Endodermal cell (in vitro differentiated cells): ENCODE results near the gene PPP3CB. TPM values are rescaled to one million over a fixed set of nuclear protein-coding genes. Genes with fewer than 3 reads are reported as not detected.

Source experiments
- DNase-seq: peaks from one replicate; pipeline ENCODE4 v3.0.0-alpha.2; 2017
- H3K27ac ChIP-seq: 2 replicates; pipeline ENCODE4 v1.5.1; 2013; ENCODE audit warnings: mild to moderate bottlenecking, low read depth, low read length, moderate library complexity
- H3K27me3 ChIP-seq: 2 replicates; pipeline ENCODE4 v1.6.1; 2013; ENCODE audit warnings: mild to moderate bottlenecking, low read length, moderate library complexity; ENCODE audit not compliant: insufficient read depth, control insufficient read depth, poor library complexity, severe bottlenecking
- H3K36me3 ChIP-seq: 2 replicates; pipeline ENCODE4 v1.7.0; 2013; ENCODE audit warnings: mild to moderate bottlenecking, low read length, moderate library complexity; ENCODE audit not compliant: control insufficient read depth, insufficient read depth
- H3K4me1 ChIP-seq: one replicate; pipeline ENCODE4 v1.7.0; 2013; ENCODE audit warnings: low read length; ENCODE audit not compliant: control insufficient read depth, insufficient read depth
- H3K4me3 ChIP-seq: 2 replicates; pipeline ENCODE4 v1.5.1; 2013; ENCODE audit warnings: mild to moderate bottlenecking, low read length, moderate library complexity
- H3K9ac ChIP-seq: 2 replicates; pipeline ENCODE4 v1.6.1; 2013; ENCODE audit warnings: mild to moderate bottlenecking, low read length, moderate library complexity; ENCODE audit not compliant: poor library complexity, severe bottlenecking; ENCODE audit errors: extremely low read depth
- H3K9me3 ChIP-seq: 2 replicates; pipeline ENCODE4 v1.6.1; 2013; ENCODE audit warnings: mild to moderate bottlenecking, low read length, moderate library complexity; ENCODE audit not compliant: control insufficient read depth
- H3K27ac Mint-ChIP-seq: 2 replicates; pipeline ENCODE4 v1.8.0; 2020; ENCODE audit warnings: mixed read lengths
- H3K27me3 Mint-ChIP-seq: 2 replicates; pipeline ENCODE4 v1.8.0; 2021; ENCODE audit warnings: mild to moderate bottlenecking, mixed read lengths; ENCODE audit not compliant: insufficient read depth
- H3K36me3 Mint-ChIP-seq: 2 replicates; pipeline ENCODE4 v1.8.0; 2020; ENCODE audit warnings: low read depth, mixed read lengths
- H3K4me1 Mint-ChIP-seq: 2 replicates; pipeline ENCODE4 v1.8.0; 2020; ENCODE audit warnings: mixed read lengths
- H3K4me3 Mint-ChIP-seq: 2 replicates; pipeline ENCODE4 v1.8.0; 2020; ENCODE audit warnings: mild to moderate bottlenecking, moderate library complexity, mixed read lengths
- H3K9me3 Mint-ChIP-seq: 2 replicates; pipeline ENCODE4 v1.8.0; 2020; ENCODE audit warnings: mild to moderate bottlenecking, mixed read lengths
- WGBS, 2 experiments: methylation state at CpG; one replicate each; pipeline versions ENCODE4 v1.1.5 to v1.1.7; 2013; ENCODE audit warnings: missing lambda C conversion rate in 2 of 2, mixed read lengths in 1 of 2; ENCODE audit not compliant: insufficient coverage in 1 of 2, insufficient read length in 1 of 2; 5-methylcytosine and 5-hydroxymethylcytosine counted together
- total RNA-seq, 2 donors: library from RNA; stranded (reverse); fragmentation: NEBNext Ultra II Directional in 1 of 2; extraction: Animal tissue kit (Norgen Biotek cat#: 25700) in 1 of 2; gene quantifications; 2 replicates in 1 of 2; 3 replicates in 1 of 2; pipeline ENCODE4 v1.2.1, GENCODE V29; 2021
- TF ChIP-seq, protein P1 (sequence below): fragments of 200-600 bp; sonication (generic); conservative IDR thresholded peaks from 2 replicates; pipeline ENCODE4 v1.5.0; 2021; ENCODE audit warnings: antibody characterized with exemption, mild to moderate bottlenecking

PPP3CB gene
- total RNA-seq, 2 donors from 2014 or later: 39.2 to 40.2 TPM

DNA sequence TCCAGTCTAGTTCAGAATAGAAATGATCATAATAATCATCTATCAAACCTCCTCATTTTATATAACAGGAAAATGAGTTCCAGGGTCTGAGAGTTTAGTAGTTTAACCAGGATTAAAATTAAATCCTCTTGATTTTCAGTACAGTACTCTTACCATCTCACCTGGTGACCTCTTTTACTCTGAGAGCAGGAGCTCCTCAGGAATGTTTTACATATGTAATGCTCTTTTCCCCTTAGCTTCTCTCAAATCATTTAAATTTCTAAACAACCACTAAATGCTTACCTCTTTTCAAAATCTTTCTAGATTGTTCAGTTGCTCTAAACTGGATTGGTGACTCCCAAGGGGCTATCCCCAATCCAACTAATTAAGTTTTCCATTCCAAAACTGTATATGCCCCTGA, 10.2 kb upstream of the PPP3CB start:
- H3K9ac ChIP-seq: no peak overlapping the region
- no peaks in the 10 kb centered on the region for H3K27me3 Mint-ChIP-seq
- no peaks in the 10 kb centered on the region for H3K9me3 ChIP-seq
- H3K36me3 ChIP-seq: peaks cover 75% of the 10 kb centered on the region
- H3K4me3 Mint-ChIP-seq: no peak overlapping the region
- peaks cover 50% of the 10 kb centered on the region for H3K36me3 Mint-ChIP-seq
- H3K27ac ChIP-seq: no peak overlapping the region
- no peaks in the 10 kb centered on the region for H3K4me1 ChIP-seq
- TF ChIP-seq, protein P1, sequence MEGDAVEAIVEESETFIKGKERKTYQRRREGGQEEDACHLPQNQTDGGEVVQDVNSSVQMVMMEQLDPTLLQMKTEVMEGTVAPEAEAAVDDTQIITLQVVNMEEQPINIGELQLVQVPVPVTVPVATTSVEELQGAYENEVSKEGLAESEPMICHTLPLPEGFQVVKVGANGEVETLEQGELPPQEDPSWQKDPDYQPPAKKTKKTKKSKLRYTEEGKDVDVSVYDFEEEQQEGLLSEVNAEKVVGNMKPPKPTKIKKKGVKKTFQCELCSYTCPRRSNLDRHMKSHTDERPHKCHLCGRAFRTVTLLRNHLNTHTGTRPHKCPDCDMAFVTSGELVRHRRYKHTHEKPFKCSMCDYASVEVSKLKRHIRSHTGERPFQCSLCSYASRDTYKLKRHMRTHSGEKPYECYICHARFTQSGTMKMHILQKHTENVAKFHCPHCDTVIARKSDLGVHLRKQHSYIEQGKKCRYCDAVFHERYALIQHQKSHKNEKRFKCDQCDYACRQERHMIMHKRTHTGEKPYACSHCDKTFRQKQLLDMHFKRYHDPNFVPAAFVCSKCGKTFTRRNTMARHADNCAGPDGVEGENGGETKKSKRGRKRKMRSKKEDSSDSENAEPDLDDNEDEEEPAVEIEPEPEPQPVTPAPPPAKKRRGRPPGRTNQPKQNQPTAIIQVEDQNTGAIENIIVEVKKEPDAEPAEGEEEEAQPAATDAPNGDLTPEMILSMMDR: no peak
- no peaks in the 10 kb centered on the region for H3K4me1 Mint-ChIP-seq
- H3K27me3 ChIP-seq: no peaks in the 10 kb centered on the region
- H3K9me3 Mint-ChIP-seq: no peaks in the 10 kb centered on the region
- DNase-seq: no peak
- no peak overlapping the region for H3K4me3 ChIP-seq
- H3K27ac Mint-ChIP-seq: no peak overlapping the region

DNA sequence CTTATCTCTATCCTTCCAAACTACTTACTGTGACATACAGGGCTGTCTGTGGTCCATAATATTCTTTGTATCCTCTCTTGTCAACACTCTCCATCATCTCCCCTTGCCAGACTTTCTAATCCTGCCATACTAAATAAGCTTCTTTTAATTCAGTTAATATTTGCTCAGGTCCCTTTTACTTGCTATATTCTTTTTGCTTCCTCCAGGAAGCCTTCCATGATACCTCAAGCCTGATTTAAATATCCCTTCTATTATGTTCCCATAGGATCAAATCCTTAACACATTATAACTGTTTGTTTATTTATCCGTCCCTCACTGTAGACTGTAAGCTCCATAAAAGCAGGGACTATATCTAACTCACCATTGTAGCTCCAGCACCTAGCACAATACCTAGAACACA, 7.2 kb upstream of the PPP3CB start:
- Mint-ChIP-seq H3K27me3 (no peaks in the 10 kb centered on the region), H3K36me3 (peaks cover 66% of the 10 kb centered on the region), H3K9me3 (no peaks in the 10 kb centered on the region), H3K4me1 (no peaks in the 10 kb centered on the region), H3K27ac (no peak overlapping the region), H3K4me3 (no peak overlapping the region)
- peaks cover 89% of the 10 kb centered on the region for H3K36me3 ChIP-seq
- H3K27me3 ChIP-seq: no peaks in the 10 kb centered on the region
- H3K4me1 ChIP-seq: no peaks in the 10 kb centered on the region
- no peak overlapping the region for H3K27ac ChIP-seq
- TF ChIP-seq, protein P1: no peak
- 90% methylated on average over 1 of the region's 1 CpG; no CpG with 5 or more reads in 1 of the 2 experiments for WGBS, 2 experiments
- H3K4me3 ChIP-seq: no peak overlapping the region
- no peaks in the 10 kb centered on the region for H3K9me3 ChIP-seq
- no peak for DNase-seq
- H3K9ac ChIP-seq: no peak overlapping the region

DNA sequence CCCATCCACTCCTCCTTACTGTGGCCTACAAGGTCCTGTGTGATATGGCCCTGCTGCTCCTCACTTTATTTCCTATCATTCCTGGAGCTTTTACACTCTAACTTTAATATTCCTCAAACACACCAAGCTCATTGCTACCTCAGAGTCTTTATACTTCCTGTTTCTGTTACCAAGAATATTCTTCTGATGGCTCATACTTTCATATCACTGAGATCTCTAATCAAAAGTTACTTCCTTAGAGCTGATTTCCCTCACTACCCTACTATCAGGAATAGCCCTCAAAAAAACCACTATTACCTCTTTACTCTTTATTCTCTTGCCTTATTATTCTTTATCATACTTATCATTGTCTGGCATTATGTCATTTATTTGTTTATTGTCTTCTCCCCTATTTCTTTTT, 5.8 kb upstream of the PPP3CB start:
- Histone ChIP-seq H3K9ac (no peak overlapping the region), H3K4me3 (no peak overlapping the region), H3K27ac (no peak overlapping the region), H3K36me3 (peaks cover 91% of the 10 kb centered on the region), H3K9me3 (no peaks in the 10 kb centered on the region), H3K27me3 (no peaks in the 10 kb centered on the region), H3K4me1 (no peaks in the 10 kb centered on the region)
- Mint-ChIP-seq H3K36me3 (peaks cover 77% of the 10 kb centered on the region), H3K27ac (no peak overlapping the region), H3K9me3 (no peaks in the 10 kb centered on the region), H3K4me1 (peaks cover 4% of the 10 kb centered on the region), H3K4me3 (no peak overlapping the region), H3K27me3 (no peaks in the 10 kb centered on the region)
- TF ChIP-seq, protein P1: no peak
- DNase-seq: no peak
